Measurements from ENCODE around the gene TLCD4.

GRCh38 chr1:95122151-95122697 is 5.1 kb downstream of the TLCD4 start:
- TF ChIP-seq POLR2A (IDR thresholded peaks at IDR 0.05) (no peak), CTCF (IDR thresholded peaks at IDR 0.05) (no peak)

All from esophagus squamous epithelium (tissue), 4 donors.